Measurements from ENCODE around the gene VAV1.
"Not testable (repeated sequence)": the region's sequence is repeated elsewhere in the genome, so short reads cannot be mapped to it uniquely, and the experiment has no call there.

Gene VAV1

GRCh38 chr19:6790194-6791128, 18.0 kb downstream of the VAV1 start:
- no peak for DNase-seq (ENCODE audit: low read depth in 2 of 2)

GRCh38 chr19:6791237-6791636, 18.7 kb downstream of the VAV1 start:
- no peak for DNase-seq (ENCODE audit: low read depth in 2 of 2)

- no peak for DNase-seq (ENCODE audit: low read depth in 2 of 2)
These were observed 20.9 kb downstream of the VAV1 start for GRCh38 chr19:6793411-6793810.

GRCh38 chr19:6793973-6794372, 21.5 kb downstream of the VAV1 start:
- no peak for DNase-seq (ENCODE audit: low read depth in 2 of 2)

- DNase-seq (ENCODE audit: low read depth in 2 of 2), result no peak
These were observed 22.4 kb downstream of the VAV1 start for GRCh38 chr19:6794686-6795431.

GRCh38 chr19:6796278-6796677, 23.8 kb downstream of the VAV1 start:
- DNase-seq (ENCODE audit: low read depth in 2 of 2), result no peak

GRCh38 chr19:6797646-6798045, 25.1 kb downstream of the VAV1 start:
- DNase-seq (ENCODE audit: low read depth in 2 of 2), result no peak

GRCh38 chr19:6800160-6800790, 27.8 kb downstream of the VAV1 start:
- not testable (repeated sequence) for DNase-seq (ENCODE audit: low read depth in 2 of 2)

GRCh38 chr19:6800991-6801484, 28.5 kb downstream of the VAV1 start:
- no peak for DNase-seq (ENCODE audit: low read depth in 2 of 2)

- peak; percentile 68 for DNase-seq (ENCODE audit: low read depth in 2 of 2)
These were observed 29.1 kb downstream of the VAV1 start for GRCh38 chr19:6801485-6802086.

- peak; percentile 70 for DNase-seq (ENCODE audit: low read depth in 2 of 2)
These were observed 30.0 kb downstream of the VAV1 start for GRCh38 chr19:6802336-6803035.

GRCh38 chr19:6803036-6803404, 30.5 kb downstream of the VAV1 start:
- DNase-seq (ENCODE audit: low read depth in 2 of 2), result no peak

- no peak for DNase-seq (ENCODE audit: low read depth in 2 of 2)
These were observed 34.0 kb downstream of the VAV1 start for GRCh38 chr19:6806488-6806887.

- DNase-seq (ENCODE audit: low read depth in 2 of 2), result no peak
These were observed 34.8 kb downstream of the VAV1 start for GRCh38 chr19:6807291-6807690.

GRCh38 chr19:6808494-6808893, 36.0 kb downstream of the VAV1 start:
- DNase-seq (ENCODE audit: low read depth in 2 of 2), result no peak

GRCh38 chr19:6809262-6809661, 36.8 kb downstream of the VAV1 start:
- DNase-seq (ENCODE audit: low read depth in 2 of 2), result no peak

- no peak for DNase-seq (ENCODE audit: low read depth in 2 of 2)
These were observed 38.9 kb downstream of the VAV1 start for GRCh38 chr19:6811378-6811777.

GRCh38 chr19:6811906-6812305, 39.4 kb downstream of the VAV1 start:
- DNase-seq (ENCODE audit: low read depth in 2 of 2), result no peak

- DNase-seq (ENCODE audit: low read depth in 2 of 2), result no peak
These were observed 40.1 kb downstream of the VAV1 start for GRCh38 chr19:6812612-6813011.

GRCh38 chr19:6813659-6814058, 41.2 kb downstream of the VAV1 start:
- no peak for DNase-seq (ENCODE audit: low read depth in 2 of 2)

- DNase-seq (ENCODE audit: low read depth in 2 of 2), result no peak
These were observed 44.7 kb downstream of the VAV1 start for GRCh38 chr19:6817179-6817578.
